HTERT RPE-1 (cell line): ENCODE results near the gene MTCL1.
"Not testable (repeated sequence)": the region's sequence is repeated elsewhere in the genome, so short reads cannot be mapped to it uniquely, and the experiment has no call there.

Experiments used
- in situ Hi-C: fragments of 300-500 bp; cut with MboI; formaldehyde crosslinking; loops from 4 replicates; pipeline ENCODE4 v1.14.3; 2020; ENCODE audit warnings: low sequenced_read_pairs

MTCL1 gene

DNA sequence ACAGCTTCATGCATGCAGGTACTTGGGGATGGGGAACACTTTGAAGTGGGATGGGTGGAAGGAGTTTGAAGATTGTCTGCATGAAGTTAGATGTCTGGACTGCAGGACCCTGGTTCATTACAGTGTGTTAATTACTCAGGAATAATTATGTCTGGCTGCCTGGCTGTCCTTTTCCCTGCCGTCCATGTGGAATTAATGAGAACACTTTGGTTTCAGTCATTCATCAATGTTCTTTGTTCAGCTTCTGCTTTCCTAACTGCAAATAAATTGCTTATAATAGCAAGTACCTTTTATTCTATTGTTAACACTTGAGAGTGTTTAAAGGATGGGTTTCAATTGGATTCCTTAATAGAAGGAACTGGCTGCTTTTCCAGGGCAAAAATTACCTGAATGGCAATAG is 35.8 kb downstream of the MTCL1 start:
- in situ Hi-C loops = no loop called here

DNA sequence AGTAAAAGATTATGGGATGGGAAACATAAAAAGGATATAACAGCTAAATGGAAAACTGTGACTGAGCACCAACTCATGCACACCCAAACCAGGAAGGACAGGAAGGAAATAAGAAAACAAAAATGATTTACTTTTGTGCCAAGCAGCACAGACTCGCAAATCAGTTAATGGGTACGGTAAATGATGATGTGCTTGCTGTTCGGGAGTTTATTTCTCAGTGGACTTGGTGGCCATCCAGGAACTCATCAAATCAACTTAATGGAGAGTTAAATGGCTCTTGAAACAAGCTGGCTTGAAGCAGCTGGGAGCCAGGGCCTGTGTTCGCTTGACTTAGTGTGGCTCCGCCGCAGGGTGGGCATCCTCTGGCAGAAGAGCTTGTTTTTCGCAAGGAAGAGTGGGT is 36.2 kb downstream of the MTCL1 start:
- in situ Hi-C loops = no loop called here

DNA sequence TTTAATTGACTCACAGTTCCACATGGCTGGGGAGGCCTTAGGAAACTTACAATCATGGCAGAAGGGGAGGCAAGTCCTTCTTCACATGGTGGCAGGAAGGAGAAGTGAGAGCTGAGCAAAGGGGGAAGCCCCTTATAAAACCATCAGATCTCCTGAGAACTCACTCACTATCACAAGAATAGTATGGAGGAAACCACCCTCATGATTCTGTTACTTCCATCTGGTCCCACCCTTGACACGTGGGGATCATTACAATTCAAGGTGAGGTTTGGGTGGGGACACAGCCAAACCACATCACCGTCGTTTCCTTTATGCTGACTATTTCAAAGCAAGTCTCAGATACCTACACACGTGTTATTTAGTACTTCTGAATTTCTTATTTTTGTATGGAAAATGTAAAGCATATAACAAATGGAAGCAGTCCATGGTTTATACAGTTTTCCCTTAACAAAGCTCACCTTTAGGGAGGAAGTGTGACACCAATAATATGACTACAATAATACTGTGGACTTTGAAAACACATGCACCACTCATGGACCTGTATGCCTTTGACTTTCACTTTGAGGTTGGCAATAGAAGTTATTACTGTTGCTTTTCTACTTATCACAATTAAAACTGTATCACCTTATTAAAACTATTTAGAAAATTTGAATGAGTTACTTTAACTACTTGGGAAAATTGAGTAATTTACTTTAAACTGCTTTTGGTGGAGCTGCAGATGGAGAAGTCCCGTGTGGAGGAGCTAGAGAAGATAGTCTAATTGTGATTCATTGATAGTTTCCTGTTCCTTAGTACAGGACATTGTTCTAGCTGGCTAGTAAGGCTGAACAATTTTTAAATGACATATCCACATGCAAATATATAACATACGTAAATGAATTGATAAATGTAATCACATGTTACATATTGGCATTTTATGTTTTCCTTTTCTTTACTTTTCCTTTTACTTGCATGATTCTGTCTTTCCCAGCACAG is 37.3 kb downstream of the MTCL1 start:
- in situ Hi-C loops = no loop called here

DNA sequence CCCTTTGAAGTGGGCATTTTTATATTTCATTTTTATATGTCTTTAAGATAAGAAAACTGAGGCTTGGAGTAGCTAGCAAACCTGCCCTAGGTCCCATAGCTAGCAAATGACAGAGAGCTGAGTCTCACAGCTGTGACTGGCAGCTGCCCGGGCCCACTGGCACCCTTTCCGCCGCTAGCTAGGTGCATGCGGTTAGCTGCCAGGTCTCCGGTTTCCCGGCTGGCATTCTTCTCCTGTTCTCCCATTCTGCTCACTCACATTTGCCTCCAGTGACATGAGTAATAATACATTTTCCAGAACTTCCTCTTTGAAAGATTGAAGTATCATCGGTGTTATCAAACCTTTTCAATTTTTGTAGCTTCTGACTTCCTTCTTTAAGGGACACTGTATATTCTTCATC is 38.7 kb downstream of the MTCL1 start:
- in situ Hi-C loops = no loop called here

DNA sequence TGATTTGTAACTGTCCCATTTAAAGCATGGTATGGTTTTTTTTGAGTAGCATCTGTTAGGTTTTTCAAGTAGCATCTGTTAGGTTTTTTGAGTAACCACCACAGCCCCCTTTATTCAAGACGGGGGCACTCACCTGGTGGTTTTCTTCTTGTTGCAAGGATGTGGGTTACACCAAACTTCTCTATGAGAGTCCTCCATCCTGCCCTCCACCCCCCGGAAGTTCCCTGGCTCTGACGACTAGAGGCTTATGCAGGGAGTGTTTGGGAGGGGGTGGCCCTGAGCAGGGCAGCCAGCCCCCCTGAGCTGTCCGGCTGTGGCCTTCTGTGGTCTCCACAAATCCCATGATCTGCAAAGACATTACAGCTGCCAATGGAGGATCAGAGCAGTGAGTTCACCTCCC is 39.3 kb downstream of the MTCL1 start:
- in situ Hi-C loops = no loop called here

DNA sequence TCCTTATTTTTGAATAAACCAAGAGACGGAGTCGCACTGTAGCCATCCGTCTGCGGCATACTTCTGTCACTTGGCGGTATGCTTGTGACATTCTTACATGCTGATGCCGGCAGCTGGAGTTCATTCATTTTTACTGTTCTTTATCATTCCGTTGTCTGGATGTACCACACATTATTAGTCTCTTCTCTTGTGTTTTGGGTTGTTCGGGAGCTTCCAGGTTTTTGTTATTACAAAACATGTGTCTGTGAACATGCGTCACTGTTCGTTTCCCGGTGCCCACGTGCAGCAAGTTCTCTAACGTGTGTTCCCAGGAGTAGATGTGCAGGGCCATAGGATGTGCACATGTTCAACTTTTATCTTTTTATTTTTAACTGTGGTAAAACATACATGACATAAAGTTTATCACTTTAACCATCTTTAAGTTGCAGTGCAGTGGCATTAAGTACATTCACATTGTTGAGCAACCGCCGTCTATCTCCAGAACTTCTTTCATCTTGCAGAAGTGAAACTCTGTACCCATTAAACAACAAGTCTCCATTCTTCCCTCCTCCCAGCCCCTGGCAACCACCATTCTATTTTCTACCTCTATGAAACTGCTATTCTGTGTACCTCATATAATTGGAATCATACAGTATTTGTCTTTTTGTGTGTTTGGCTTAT is 40.1 kb downstream of the MTCL1 start:
- in situ Hi-C loops = no loop called here

DNA sequence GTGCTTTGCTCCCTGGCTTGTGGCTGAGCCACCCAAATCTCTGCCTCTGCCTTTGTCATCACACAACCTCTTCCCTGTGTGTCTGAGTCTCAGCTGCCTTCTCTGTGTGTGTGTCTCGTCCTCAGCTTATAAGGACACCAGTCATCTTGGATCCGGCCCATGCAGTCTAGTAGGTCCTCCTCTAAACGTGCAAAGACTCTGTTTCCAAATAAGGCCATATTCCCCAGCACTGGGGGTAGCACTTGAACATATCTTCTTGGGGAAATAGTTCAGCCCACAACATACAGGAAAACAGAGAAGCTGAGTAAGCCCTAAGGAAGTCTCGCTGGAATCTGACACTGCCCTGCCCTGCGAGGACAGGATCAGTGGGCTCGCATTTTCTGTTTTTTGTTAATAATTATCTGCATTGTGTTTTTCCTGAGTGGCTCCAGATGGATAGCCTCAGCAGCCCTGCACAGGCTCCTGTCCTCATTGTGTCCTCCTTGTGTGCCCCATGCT is 42.1 kb downstream of the MTCL1 start:
- in situ Hi-C loops = no loop called here

DNA sequence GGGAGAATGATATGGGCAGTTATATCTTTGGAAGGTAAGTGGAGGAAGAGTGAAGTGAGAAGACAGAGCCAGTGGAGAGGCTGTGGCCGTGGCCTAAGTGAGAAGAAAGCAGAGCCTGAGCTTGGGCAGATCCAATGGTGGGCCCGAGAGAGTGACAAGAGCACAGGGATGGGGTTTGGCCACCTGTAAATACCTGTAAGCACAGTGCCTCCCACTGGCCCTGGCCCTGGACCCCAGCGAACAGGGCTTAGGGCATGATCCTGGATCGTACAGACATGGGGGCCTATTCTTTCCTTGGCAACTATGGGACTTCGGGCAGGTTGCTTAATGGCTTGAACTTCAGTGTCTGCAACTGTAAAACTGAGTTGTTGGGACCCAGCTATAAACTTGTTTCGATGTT is 44.1 kb downstream of the MTCL1 start:
- in situ Hi-C loops = no loop called here

DNA sequence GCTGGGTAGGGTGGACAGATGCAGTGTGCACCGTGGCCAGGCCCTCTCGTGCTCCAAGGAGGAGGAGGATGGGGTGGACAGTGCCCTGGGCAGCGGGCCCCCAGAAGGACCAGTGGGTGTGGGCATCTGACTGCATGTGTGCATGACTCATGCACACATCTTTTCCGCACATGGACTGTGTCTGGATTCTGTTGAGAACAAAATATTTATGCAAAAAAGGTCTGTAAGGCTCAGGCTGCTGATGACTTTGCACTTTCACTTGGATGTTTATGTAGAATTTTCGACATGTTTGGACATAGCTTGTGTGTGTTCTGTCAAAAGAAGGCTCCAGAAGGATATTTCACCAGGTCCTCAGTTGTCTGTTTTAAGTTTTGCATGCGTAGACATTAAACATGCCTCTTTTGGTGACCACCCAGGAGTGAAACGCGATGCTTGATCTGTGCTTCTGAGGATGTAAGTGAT is 45.6 kb downstream of the MTCL1 start:
- in situ Hi-C loops = no loop called here

DNA sequence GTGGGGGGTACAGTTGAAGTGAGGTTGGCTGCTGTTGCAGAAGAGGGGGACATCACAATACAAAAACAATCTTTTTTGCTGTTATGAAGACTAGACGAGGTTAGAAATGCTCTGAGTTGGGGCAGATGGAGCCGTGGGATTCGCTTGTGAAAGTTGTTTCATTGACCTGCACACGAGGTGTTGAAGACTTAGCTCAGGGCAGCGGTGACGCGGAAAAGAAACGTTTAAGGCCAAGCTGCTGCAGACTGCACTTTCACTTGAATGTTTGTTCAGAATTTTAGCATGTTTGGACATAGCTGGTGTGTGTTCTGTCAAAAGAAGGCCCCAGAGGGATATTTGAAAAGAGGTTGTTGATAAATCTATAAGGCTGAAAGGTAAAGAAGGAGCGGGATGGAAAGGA is 46.3 kb downstream of the MTCL1 start:
- in situ Hi-C loops = no loop called here

DNA sequence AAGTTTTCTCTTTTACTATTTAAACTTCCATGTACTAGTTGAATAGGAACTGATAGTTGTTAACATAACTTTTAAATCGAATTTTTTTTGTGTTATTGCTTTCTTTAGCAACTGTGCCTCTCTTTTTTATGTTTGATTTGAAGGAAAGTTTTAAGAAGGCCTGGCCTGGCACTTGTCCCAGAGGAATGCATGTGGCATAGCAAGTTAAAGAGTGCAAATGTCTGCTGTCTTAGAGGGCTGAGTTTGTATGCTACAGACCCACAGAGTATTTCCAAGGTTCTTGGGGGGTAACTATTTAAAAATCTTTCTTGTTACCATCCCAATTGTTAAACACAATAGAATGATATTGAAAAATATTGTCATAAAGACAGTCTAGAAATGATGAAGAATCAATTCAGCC is 47.0 kb downstream of the MTCL1 start:
- in situ Hi-C loops = no loop called here

DNA sequence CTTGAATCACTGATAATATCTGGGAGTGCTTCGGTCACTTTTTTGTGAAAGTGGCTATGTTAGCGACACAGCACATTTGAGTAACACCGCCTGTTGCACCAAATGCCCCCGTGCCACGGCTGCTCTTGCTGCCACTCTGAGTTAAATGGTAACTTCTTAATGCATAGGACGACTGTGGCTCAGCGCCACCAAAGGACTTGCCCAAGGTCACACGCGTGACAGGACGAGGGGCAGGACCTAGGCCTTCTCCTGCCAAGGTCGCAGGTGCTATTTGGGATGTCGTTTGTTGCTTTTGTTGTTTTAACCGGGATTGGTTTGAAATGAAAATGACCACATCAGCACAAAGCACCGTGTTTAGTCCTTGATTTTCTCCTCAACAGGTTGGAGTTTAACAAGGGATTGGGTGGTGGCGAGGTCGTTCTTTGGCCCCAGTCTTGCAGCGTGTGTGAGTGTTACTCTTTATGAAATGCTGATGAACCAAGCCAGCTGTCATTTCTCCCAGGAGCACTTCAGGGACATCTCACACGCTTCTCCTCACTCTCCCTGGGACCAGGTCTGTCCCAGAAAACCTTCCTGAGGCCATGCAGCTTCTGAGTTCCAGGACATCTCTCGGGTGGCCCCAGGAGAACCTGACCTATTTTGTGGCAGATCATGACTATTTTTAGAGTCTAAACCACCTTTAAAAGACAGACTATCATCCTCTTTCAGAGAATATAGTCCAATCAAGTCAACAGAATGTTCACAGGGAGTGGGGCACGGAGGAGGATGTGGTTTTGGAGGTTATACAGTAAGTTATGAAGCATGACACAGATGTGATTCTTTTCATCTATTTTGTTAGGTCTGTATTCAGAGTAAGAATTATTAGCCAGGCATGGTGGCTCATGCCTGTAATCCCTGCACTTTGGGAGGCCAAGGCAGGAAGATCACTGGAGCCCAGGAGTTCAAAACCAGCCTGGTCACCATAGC is 49.9 kb downstream of the MTCL1 start:
- in situ Hi-C loops = no loop called here

DNA sequence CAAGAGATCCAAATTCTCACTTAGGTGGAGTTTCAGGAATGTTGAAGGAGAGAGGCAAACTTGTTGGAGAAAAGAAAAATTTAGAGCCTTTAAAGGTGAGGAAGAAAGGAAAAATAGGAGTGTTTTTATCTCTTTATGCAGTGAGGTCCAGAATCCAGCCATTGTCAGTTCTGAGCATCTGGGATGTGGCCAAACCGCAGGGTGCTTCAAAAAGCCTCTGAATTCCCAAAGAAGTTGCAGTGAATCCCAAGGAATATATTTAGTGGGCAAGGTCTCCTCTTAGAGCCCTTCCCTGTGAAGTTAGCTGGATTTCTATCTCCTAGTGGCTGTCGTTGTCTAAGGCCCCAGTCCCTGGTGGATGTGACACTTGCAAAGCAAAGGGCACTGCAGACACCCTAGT is 51.2 kb downstream of the MTCL1 start:
- in situ Hi-C loops = no loop called here

DNA sequence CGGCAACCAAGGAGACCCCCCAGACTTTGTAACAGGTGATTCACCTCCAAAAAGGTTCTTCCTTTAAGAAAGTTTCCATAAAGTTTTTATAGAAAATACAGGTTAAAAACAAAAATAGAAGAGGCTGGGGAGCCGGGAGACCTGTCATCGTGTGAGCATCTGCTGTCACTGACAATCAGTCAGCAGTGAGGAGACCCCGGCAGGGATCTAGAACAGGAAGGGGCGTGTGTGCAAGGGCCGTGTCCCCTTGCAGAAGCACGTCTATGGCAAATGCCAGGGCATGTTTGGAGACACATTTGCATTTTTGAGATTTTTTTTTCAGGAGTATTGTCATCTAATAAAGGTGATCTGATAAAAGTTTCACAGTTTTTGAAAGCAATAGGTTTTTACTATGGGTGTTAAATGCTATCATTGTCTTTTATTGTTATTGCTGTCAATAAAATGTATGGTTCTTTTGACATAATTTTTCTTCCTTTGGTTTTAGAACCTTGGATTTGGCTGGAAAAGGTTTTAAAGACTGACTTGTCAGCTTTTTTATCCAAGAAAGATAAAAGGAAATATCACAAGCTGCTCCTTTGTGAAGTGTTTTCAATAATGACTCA is 52.1 kb downstream of the MTCL1 start:
- in situ Hi-C loops = no loop called here

DNA sequence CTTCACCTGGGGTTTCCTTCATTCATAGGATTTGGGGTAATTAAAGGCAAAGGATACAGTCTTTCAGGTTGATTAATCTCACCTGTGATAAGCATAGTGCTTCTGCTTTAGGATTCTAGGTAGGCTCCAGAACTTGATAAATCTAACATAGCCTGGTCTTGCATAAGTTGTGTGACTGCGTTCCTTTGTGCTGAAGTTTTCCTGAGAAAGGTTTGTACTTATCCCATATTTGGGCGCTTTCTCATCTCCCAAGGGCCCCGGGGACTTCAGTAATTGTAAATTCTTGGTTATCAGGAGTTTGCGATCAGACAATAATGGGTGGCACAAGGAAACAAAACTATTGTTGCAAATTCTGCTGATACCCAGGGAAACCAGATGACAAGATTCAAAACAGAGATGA is 53.1 kb downstream of the MTCL1 start:
- in situ Hi-C loops = no loop called here

DNA sequence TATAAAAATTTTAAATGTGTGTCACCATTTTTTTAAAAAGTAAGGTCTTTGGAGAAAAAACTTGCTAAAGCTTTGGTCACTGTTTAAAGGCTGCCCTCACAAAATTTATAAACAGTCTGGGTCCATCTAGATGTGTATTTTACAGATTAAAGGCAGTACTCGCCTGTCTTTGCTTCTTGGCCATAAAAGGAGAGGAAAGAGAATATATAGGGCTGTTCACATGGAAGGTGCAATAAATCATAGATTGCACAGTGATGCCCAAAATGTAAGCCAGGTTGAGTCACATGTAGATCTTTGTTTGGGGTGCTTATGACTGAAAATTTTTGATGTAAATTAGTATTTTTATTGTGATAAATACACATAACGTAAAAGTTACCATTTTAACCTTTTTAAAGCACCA is 55.6 kb downstream of the MTCL1 start:
- in situ Hi-C loops = no loop called here

DNA sequence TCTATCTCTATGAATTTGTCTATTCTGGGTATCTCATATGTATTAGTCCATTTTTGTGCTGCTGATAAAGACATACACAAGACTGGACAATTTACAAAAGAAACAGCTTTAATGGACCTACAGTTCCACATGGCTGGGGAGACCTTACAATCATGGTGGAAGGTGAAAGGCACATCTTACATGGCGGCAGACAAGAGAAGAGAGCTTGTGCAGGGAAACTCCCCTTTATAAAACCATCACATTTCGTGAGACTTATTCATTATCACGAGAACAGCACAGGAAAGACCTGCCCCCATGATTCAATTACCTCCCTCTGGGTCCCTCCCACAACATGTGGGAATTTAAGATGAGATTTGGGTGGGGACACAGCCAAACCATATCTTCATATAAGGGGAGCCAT is 56.2 kb downstream of the MTCL1 start:
- in situ Hi-C loops = not testable (repeated sequence)

DNA sequence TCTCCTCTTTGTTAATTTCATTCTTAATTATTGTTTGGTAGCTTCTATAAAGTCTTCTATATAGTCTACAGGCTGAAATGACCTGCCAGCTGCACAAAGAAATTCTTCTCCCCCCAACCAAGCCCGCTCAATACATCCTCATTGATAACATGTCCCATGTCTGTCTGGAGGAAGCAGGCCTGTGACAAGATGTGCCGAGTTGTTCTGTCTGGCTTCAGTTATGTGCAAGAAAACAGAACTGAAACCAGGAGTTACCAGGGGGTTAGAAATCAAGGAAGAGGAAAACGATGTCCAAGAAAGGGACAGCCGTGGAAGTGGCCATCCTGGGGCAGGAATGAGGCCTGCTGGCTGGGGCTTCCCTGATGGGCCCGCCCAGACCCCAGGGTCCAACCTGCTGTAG is 57.6 kb downstream of the MTCL1 start:
- in situ Hi-C loops = no loop called here

DNA sequence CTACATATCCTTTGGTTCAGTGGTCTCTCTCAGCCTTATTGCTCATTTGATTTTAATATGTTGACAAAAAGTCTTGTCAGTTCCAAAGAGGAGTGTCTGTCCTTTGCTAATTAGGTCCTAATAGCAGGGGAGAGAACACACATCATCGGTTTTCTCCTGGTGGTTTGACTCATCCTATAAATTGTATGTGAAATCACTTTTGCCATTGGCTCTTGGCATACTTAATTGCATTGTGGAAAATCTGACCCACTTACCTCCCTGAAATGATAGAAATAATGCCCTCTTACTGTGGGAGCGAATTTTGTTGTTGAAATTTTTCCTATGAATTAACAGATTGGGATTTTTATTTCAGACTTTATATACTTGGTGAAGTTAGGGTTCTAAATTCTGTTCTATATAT is 58.3 kb downstream of the MTCL1 start:
- in situ Hi-C loops = no loop called here

DNA sequence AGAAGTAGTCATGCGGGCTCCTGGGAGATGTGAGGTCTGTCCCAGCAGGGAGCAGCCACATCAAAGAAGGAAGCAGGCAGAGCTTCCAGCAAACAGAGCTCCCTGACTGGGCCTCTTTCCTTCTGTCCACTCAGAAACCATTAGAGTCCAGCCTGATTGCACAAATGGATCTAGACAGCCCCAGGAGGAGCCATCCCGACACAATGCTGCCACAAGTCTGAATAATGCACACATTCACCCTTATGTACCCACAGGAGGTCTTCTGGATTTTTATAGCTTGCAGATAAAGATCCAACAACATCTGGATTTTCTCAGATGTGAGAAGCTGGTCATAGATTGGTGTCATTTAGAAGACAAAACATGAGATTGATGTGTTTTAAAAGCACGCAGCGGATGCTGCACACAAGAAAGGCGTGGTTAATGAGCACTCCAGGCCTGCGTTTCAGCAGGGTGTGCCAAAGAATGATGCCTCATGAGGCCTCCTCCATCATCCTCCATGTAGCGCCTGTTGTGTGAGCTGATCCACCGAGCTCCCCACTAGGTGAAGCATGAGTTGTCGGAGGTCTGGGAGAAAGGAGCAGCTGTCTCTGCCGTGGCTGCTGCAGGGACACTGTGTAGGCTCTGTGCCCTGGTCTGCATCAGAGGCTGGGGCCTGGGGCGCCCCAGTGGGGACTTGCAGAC is 60.6 kb downstream of the MTCL1 start:
- in situ Hi-C loops = no loop called here
